Measurements from ENCODE around the gene MTAP.

Gene MTAP

GRCh38 chr9:21815643-21816042 is 13.2 kb downstream of the MTAP start:
- TF ChIP-seq CTCF (conservative IDR thresholded peaks at IDR 0.05; ENCODE audit: low read length) (no peak), EZH2phosphoT487 (IDR thresholded peaks at IDR 0.05; ENCODE audit: borderline replicate concordance) (no peak)
- H4K20me1 ChIP-seq (ENCODE audit: insufficient read depth, low read length, poor library complexity, severe bottlenecking) = peaks cover 9% of the 10 kb centered on the region
- H3K4me3 ChIP-seq (ENCODE audit: low read length, poor library complexity, severe bottlenecking) = no peak overlapping the region
- H3K9me2 ChIP-seq (replicated peaks; ENCODE audit: low read depth, low read length) = no peaks in the 10 kb centered on the region
- H3K9me3 ChIP-seq (ENCODE audit: insufficient read depth, low read depth, low read length) = no peaks in the 10 kb centered on the region
- no peaks in the 10 kb centered on the region for H3K27me3 ChIP-seq (ENCODE audit: insufficient read depth, low read length, poor library complexity, severe bottlenecking)
- H2AFZ ChIP-seq (ENCODE audit: low read length) = no peak overlapping the region
- no peak overlapping the region for H3K9ac ChIP-seq (ENCODE audit: low read depth, low read length, poor library complexity, severe bottlenecking)
- H3K4me1 ChIP-seq (ENCODE audit: insufficient read depth, low read length, poor library complexity, severe bottlenecking) = peaks cover 7% of the 10 kb centered on the region
- no peaks in the 10 kb centered on the region for H3F3A ChIP-seq (ENCODE audit: low read depth)
- H3K79me2 ChIP-seq (ENCODE audit: insufficient read depth, low read length) = peaks cover 30% of the 10 kb centered on the region
- H3K36me3 ChIP-seq (ENCODE audit: insufficient read depth, low read length) = peaks cover 34% of the 10 kb centered on the region; the same call in 1 of the 2 replicates
- no peak overlapping the region for H3K4me2 ChIP-seq (ENCODE audit: low read depth, low read length, poor library complexity, severe bottlenecking)

GRCh38 chr9:21817176-21817575 is 14.7 kb downstream of the MTAP start:
- Histone ChIP-seq H3K4me3 (ENCODE audit: low read length, poor library complexity, severe bottlenecking) (no peak overlapping the region), H4K20me1 (ENCODE audit: insufficient read depth, low read length, poor library complexity, severe bottlenecking) (peaks cover 9% of the 10 kb centered on the region), H3K36me3 (ENCODE audit: insufficient read depth, low read length) (peaks cover 34% of the 10 kb centered on the region; the same call in 1 of the 2 replicates), H3K27me3 (ENCODE audit: insufficient read depth, low read length, poor library complexity, severe bottlenecking) (no peaks in the 10 kb centered on the region), H3K9ac (ENCODE audit: low read depth, low read length, poor library complexity, severe bottlenecking) (no peak overlapping the region), H3K9me2 (replicated peaks; ENCODE audit: low read depth, low read length) (no peaks in the 10 kb centered on the region), H3K79me2 (ENCODE audit: insufficient read depth, low read length) (peaks cover 30% of the 10 kb centered on the region), H3K4me1 (ENCODE audit: insufficient read depth, low read length, poor library complexity, severe bottlenecking) (peaks cover 7% of the 10 kb centered on the region), H3K4me2 (ENCODE audit: low read depth, low read length, poor library complexity, severe bottlenecking) (no peak overlapping the region), H2AFZ (ENCODE audit: low read length) (no peak overlapping the region), H3K9me3 (ENCODE audit: insufficient read depth, low read depth, low read length) (no peaks in the 10 kb centered on the region), H3F3A (ENCODE audit: low read depth) (no peaks in the 10 kb centered on the region)
- no peak for TF ChIP-seq EZH2phosphoT487 (IDR thresholded peaks at IDR 0.05; ENCODE audit: borderline replicate concordance)

- H3K9me2 ChIP-seq (replicated peaks; ENCODE audit: low read depth, low read length) = no peaks in the 10 kb centered on the region
- no peaks in the 10 kb centered on the region for H4K20me1 ChIP-seq (ENCODE audit: insufficient read depth, low read length, poor library complexity, severe bottlenecking)
- H3K36me3 ChIP-seq (ENCODE audit: insufficient read depth, low read length) = peaks cover 43% of the 10 kb centered on the region; the same call in 1 of the 2 replicates
- TF ChIP-seq EZH2phosphoT487 (IDR thresholded peaks at IDR 0.05; ENCODE audit: borderline replicate concordance) = no peak
- no peak for TF ChIP-seq CTCF (conservative IDR thresholded peaks at IDR 0.05; ENCODE audit: low read length)
- no peaks in the 10 kb centered on the region for H3K4me1 ChIP-seq (ENCODE audit: insufficient read depth, low read length, poor library complexity, severe bottlenecking)
- no peak overlapping the region for H3K9ac ChIP-seq (ENCODE audit: low read depth, low read length, poor library complexity, severe bottlenecking)
- peaks cover 21% of the 10 kb centered on the region; the same call in 1 of the 2 replicates for H3K79me2 ChIP-seq (ENCODE audit: insufficient read depth, low read length)
- H3F3A ChIP-seq (ENCODE audit: low read depth) = no peaks in the 10 kb centered on the region
- no peaks in the 10 kb centered on the region for H3K27me3 ChIP-seq (ENCODE audit: insufficient read depth, low read length, poor library complexity, severe bottlenecking)
- no peak overlapping the region for H3K4me3 ChIP-seq (ENCODE audit: low read length, poor library complexity, severe bottlenecking)
- H2AFZ ChIP-seq (ENCODE audit: low read length) = no peak overlapping the region
- no peaks in the 10 kb centered on the region for H3K9me3 ChIP-seq (ENCODE audit: insufficient read depth, low read depth, low read length)
- H3K4me2 ChIP-seq (ENCODE audit: low read depth, low read length, poor library complexity, severe bottlenecking) = no peak overlapping the region
Observed at GRCh38 chr9:21825637-21826036, 23.2 kb downstream of the MTAP start.

- peaks cover 21% of the 10 kb centered on the region; the same call in 1 of the 2 replicates for H3K79me2 ChIP-seq (ENCODE audit: insufficient read depth, low read length)
- no peaks in the 10 kb centered on the region for H3K4me1 ChIP-seq (ENCODE audit: insufficient read depth, low read length, poor library complexity, severe bottlenecking)
- peaks cover 70% of the 10 kb centered on the region; the same call in 1 of the 2 replicates for H3K36me3 ChIP-seq (ENCODE audit: insufficient read depth, low read length)
Observed at GRCh38 chr9:21828853-21829410, 26.5 kb downstream of the MTAP start.

More at GRCh38 chr9:21828853-21829410, 26.5 kb downstream of the MTAP start:
- Histone ChIP-seq H3K4me2 (ENCODE audit: low read depth, low read length, poor library complexity, severe bottlenecking) (no peak overlapping the region), H3F3A (ENCODE audit: low read depth) (no peaks in the 10 kb centered on the region), H3K27me3 (ENCODE audit: insufficient read depth, low read length, poor library complexity, severe bottlenecking) (no peaks in the 10 kb centered on the region), H3K9me3 (ENCODE audit: insufficient read depth, low read depth, low read length) (no peaks in the 10 kb centered on the region), H2AFZ (ENCODE audit: low read length) (no peak overlapping the region), H3K9ac (ENCODE audit: low read depth, low read length, poor library complexity, severe bottlenecking) (no peak overlapping the region), H3K4me3 (ENCODE audit: low read length, poor library complexity, severe bottlenecking) (no peak overlapping the region), H3K9me2 (replicated peaks; ENCODE audit: low read depth, low read length) (no peaks in the 10 kb centered on the region), H4K20me1 (ENCODE audit: insufficient read depth, low read length, poor library complexity, severe bottlenecking) (peaks cover 4% of the 10 kb centered on the region)
- TF ChIP-seq CTCF (conservative IDR thresholded peaks at IDR 0.05; ENCODE audit: low read length) = no peak
- no peak for TF ChIP-seq EZH2phosphoT487 (IDR thresholded peaks at IDR 0.05; ENCODE audit: borderline replicate concordance)
